Skeletal muscle satellite cell (primary cell): ENCODE results near the gene SPAAR.
"Not testable (repeated sequence)": the region's sequence is repeated elsewhere in the genome, so short reads cannot be mapped to it uniquely, and the experiment has no call there.

ENCODE experiments used
- H3K27me3 ChIP-seq: 2 replicates; pipeline ENCODE4 v1.7.0; 2013; ENCODE audit warnings: low read length; ENCODE audit not compliant: control insufficient read depth, insufficient read depth
- H3K36me3 ChIP-seq: 2 replicates; pipeline ENCODE4 v1.7.0; 2013; ENCODE audit warnings: mild to moderate bottlenecking, control low read depth, low read length; ENCODE audit not compliant: insufficient read depth
- H3K4me1 ChIP-seq: 2 replicates; pipeline ENCODE4 v1.7.0; 2013; ENCODE audit warnings: low read length; ENCODE audit not compliant: control insufficient read depth, insufficient read depth
- H3K4me2 ChIP-seq: 2 replicates; pipeline ENCODE4 v1.7.0; 2013; ENCODE audit warnings: mild to moderate bottlenecking, low read length
- H3K4me3 ChIP-seq: 2 replicates; pipeline ENCODE4 v1.7.0; 2013; ENCODE audit warnings: low read length
- H3K9ac ChIP-seq: 2 replicates; pipeline ENCODE4 v1.7.0; 2013; ENCODE audit warnings: mild to moderate bottlenecking, low read depth, low read length, moderate library complexity
- H3K9me3 ChIP-seq: replicated peaks from 2 replicates; pipeline ENCODE4 v1.7.0; 2013; ENCODE audit warnings: mild to moderate bottlenecking, control low read depth, low read length

SPAAR gene

GRCh38 chr9:35872505-35872904 is 36.8 kb upstream of the SPAAR start:
- H3K36me3 ChIP-seq, result no peaks in the 10 kb centered on the region

GRCh38 chr9:35882263-35882848 is 26.9 kb upstream of the SPAAR start:
- Histone ChIP-seq H3K27me3 (no peaks in the 10 kb centered on the region), H3K4me1 (no peaks in the 10 kb centered on the region), H3K9ac (no peak overlapping the region)

More at GRCh38 chr9:35872505-35872904, 36.8 kb upstream of the SPAAR start:
- Histone ChIP-seq H3K4me3 (no peak overlapping the region), H3K9ac (no peak overlapping the region), H3K4me2 (no peak overlapping the region), H3K9me3 (peaks cover 6% of the 10 kb centered on the region), H3K27me3 (peaks cover 3% of the 10 kb centered on the region), H3K4me1 (no peaks in the 10 kb centered on the region)

DNA sequence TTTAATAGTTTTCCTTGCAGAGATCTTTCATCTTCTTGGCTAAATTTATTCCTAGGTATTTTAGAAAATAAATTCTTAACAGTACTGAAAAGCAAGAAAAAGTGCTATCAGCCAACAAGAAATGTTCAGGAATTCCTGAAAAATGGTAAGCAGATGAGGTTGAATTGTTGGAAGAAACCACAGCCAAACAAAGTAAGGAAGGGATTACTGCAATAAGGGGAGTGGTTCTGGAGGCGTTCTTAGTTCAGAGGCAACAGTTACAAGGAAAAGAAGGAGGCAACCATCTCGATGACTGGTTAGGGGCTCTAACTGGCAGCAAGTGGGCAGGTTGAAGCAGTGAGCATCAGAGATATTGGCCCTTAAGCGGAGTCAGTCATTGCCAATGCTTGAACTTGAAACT is 26.3 kb upstream of the SPAAR start:
- no peaks in the 10 kb centered on the region for H3K9me3 ChIP-seq
- no peak overlapping the region for H3K4me2 ChIP-seq
- H3K4me1 ChIP-seq, result no peaks in the 10 kb centered on the region
- H3K27me3 ChIP-seq, result no peaks in the 10 kb centered on the region
- no peaks in the 10 kb centered on the region for H3K36me3 ChIP-seq
- no peak overlapping the region for H3K9ac ChIP-seq
- H3K4me3 ChIP-seq, result no peak overlapping the region

More at GRCh38 chr9:35882263-35882848, 26.9 kb upstream of the SPAAR start:
- H3K36me3 ChIP-seq, result no peaks in the 10 kb centered on the region
- H3K4me3 ChIP-seq, result no peak overlapping the region
- H3K9me3 ChIP-seq, result peaks cover 2% of the 10 kb centered on the region
- no peak overlapping the region for H3K4me2 ChIP-seq

GRCh38 chr9:35884908-35885307 is 24.4 kb upstream of the SPAAR start:
- H3K4me3 ChIP-seq, H3K36me3 ChIP-seq, H3K4me1 ChIP-seq, H3K9me3 ChIP-seq, H3K27me3 ChIP-seq, H3K4me2 ChIP-seq, H3K9ac ChIP-seq: not testable (repeated sequence)

GRCh38 chr9:35891646-35892045 is 17.6 kb upstream of the SPAAR start:
- Histone ChIP-seq H3K4me3 (no peak overlapping the region), H3K9ac (no peak overlapping the region), H3K36me3 (no peaks in the 10 kb centered on the region), H3K4me2 (no peak overlapping the region), H3K4me1 (no peaks in the 10 kb centered on the region), H3K9me3 (no peaks in the 10 kb centered on the region), H3K27me3 (peaks cover 12% of the 10 kb centered on the region)

DNA sequence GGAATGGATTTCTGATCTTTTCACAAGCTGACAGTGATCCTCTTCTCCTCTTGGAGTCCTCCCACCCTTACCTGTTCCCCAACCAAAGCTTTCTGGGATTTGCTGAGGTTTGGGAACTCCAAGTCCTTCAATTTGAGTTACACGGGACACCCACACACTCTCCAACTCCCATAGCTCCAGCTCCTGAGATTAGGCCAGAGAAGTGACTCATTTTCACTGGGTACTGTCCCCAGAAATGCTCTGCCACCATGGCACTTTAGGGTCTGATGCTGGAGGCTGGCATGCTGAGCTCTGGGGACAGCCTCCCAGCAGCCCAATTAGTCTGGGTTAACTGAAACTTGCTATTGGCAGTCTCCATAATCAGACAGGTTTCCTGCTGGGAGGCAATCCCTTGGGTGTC is 17.2 kb upstream of the SPAAR start:
- Histone ChIP-seq H3K4me1 (no peaks in the 10 kb centered on the region), H3K4me3 (no peak overlapping the region), H3K4me2 (no peak overlapping the region), H3K27me3 (peaks cover 12% of the 10 kb centered on the region), H3K9ac (no peak overlapping the region), H3K36me3 (no peaks in the 10 kb centered on the region), H3K9me3 (no peaks in the 10 kb centered on the region)

DNA sequence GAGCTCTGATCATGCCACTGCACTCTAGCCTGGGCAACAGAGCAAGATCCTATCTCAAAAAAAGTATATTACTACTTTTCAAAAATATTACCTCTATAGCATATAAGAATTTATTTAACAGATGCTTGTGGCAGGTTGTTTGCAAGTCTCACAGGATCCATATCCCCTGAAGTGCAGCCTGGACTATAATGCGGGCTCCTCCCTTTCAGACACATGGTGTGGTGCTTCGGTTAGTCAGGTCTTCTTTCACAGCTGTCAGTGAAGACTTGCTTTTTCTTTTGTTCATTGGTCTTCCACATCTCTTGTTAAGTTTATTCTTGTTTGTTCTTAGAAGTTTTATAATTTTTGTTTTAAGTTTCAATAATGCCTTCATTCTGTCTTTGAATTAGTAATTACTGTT is 12.7 kb upstream of the SPAAR start:
- no peak overlapping the region for H3K4me2 ChIP-seq
- H3K9ac ChIP-seq, result no peak overlapping the region
- H3K27me3 ChIP-seq, result peaks cover 12% of the 10 kb centered on the region
- H3K4me1 ChIP-seq, result no peaks in the 10 kb centered on the region
- H3K9me3 ChIP-seq, result no peaks in the 10 kb centered on the region
- no peaks in the 10 kb centered on the region for H3K36me3 ChIP-seq
- no peak overlapping the region for H3K4me3 ChIP-seq

DNA sequence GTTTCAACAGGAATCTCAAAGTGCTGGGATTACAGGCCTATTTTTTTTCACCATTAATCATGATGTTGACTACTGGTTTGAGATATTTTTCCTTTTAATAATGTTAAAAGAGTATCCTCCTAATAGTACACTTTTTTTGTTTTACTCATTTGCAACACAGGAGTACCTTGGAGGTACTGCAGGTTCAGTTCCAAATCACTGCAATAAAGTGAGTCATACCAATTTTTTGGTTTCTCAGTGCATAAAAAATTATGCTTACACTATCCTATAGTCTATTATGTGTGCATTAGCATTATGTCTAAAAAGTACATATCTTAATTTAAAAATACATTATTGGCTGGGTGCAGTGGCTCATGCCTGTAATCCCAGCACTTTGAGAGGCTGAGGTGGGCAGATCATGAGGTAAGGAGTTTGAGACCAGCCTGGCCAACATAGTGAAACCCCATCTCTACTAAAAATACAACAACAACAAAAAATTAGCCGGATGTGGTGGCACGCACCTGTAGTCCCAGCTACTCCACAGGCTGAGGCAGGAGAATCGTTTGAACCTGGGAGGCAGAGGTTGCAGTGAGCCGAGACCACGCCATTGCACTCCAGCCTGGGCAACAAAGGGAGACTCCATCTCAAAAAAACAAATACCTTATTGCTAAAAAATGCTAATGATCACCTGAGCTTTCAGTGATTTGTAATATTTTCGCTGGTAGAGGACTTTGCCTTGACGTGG is 11.8 kb upstream of the SPAAR start:
- not testable (repeated sequence) for H3K4me3 ChIP-seq, H3K4me1 ChIP-seq, H3K9me3 ChIP-seq, H3K36me3 ChIP-seq, H3K9ac ChIP-seq, H3K4me2 ChIP-seq
- peaks cover 12% of the 10 kb centered on the region for H3K27me3 ChIP-seq

DNA sequence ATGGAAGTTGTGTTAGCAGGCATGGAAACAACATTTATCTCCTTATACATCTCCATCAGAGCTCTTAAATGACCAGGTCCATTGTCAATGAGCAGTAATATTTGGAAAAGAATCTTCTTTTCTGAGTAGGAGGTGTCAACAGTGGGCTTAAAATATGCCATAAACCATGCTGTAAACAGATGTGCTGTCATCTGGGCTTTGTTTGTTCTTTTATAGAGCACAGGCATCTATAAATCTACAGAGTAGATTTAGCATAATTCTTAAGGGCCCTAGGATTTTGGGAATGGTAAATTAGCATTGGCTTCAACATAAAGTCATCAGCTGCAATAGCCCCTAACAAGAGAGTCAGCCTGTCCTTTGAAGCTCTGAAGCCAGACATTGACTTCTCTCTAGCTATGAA is 11.0 kb upstream of the SPAAR start:
- H3K4me2 ChIP-seq, result no peak overlapping the region
- peaks cover 9% of the 10 kb centered on the region for H3K27me3 ChIP-seq
- no peak overlapping the region for H3K4me3 ChIP-seq
- H3K36me3 ChIP-seq, result no peaks in the 10 kb centered on the region
- H3K9me3 ChIP-seq, result no peaks in the 10 kb centered on the region
- H3K9ac ChIP-seq, result no peak overlapping the region
- H3K4me1 ChIP-seq, result no peaks in the 10 kb centered on the region

- peaks cover under 1% of the 10 kb centered on the region for H3K4me1 ChIP-seq
- no peak overlapping the region for H3K4me2 ChIP-seq
- H3K9me3 ChIP-seq, result no peaks in the 10 kb centered on the region
- no peaks in the 10 kb centered on the region for H3K36me3 ChIP-seq
- H3K27me3 ChIP-seq, result peaks cover 3% of the 10 kb centered on the region
- no peak overlapping the region for H3K9ac ChIP-seq
- H3K4me3 ChIP-seq, result no peak overlapping the region
Observed at GRCh38 chr9:35899021-35899420, 10.3 kb upstream of the SPAAR start.

DNA sequence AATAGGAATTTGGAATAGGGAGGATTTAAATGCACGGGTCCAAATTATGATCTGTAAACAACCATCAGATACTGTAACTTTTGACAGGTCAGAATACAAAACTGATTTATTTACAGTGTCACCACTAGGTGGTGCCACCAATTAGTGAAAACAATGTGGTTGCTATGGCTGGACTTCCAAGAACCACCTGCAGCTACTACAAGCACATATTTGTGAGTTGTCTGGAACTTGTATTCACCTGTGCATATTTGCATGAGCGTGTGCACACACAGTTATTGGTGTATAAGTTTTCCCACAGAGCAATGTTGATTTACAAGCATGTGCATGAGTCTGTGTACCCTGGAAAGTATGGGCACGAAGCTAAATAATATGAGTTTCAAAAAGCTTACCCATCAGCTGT is 6.2 kb upstream of the SPAAR start:
- no peaks in the 10 kb centered on the region for H3K27me3 ChIP-seq
- no peak overlapping the region for H3K4me2 ChIP-seq
- no peak overlapping the region for H3K4me3 ChIP-seq
- H3K9ac ChIP-seq, result no peak overlapping the region
- no peaks in the 10 kb centered on the region for H3K36me3 ChIP-seq
- H3K4me1 ChIP-seq, result peaks cover 40% of the 10 kb centered on the region
- no peaks in the 10 kb centered on the region for H3K9me3 ChIP-seq

DNA sequence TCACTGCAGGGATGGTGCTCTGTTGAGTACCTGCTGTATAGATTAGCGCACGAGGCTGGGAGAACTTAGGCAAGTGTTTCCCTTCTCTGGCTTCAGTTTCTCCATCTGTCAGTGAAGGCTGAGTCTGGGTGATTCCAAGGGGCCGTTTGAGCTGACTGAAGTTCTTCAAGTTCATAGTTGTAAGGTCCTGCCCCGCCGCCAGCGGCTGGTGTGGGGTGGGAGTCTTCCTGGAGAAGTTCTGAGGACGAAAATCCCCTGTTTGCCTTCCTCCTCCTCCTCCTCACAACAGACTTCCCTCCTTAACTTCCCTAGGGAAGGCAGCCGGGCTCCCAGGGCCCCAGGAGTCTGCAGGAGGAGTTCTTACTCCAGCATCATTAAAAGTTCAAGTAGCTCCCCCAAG is 5.0 kb upstream of the SPAAR start:
- Histone ChIP-seq H3K36me3 (no peaks in the 10 kb centered on the region), H3K9ac (no peak overlapping the region), H3K4me3 (no peak overlapping the region), H3K4me2 (no peak overlapping the region), H3K27me3 (no peaks in the 10 kb centered on the region), H3K4me1 (peaks cover 53% of the 10 kb centered on the region), H3K9me3 (no peaks in the 10 kb centered on the region)
